GM12878 (cell line): ENCODE results near the gene SP2. TPM values are rescaled to one million over a fixed set of nuclear protein-coding genes. Genes with fewer than 3 reads are reported as not detected.

Source experiments
- E2F4 ChIP-seq: IDR thresholded peaks from 2 replicates; pipeline ENCODE4 v1.6.1; 2012; ENCODE audit warnings: low read depth, low read length, improper control_type of control experiment
- EP300 ChIP-seq, 2 experiments: fragments of 150-350 bp in 1 of 2; IDR thresholded peaks; 2 replicates each; pipeline ENCODE4 v1.6.1; 2011 to 2012; ENCODE audit warnings: low read depth in 2 of 2, low read length in 2 of 2, borderline replicate concordance in 1 of 2, improper control_type of control experiment in 1 of 2, inconsistent platforms in 1 of 2; ENCODE audit not compliant: control insufficient read depth in 1 of 2
- GABPA ChIP-seq: IDR thresholded peaks from 2 replicates; pipeline ENCODE4 v1.6.1; 2014; ENCODE audit warnings: antibody characterized with exemption, low read depth, mild to moderate bottlenecking, inconsistent platforms
- RELA ChIP-seq: fragments of 450-650 bp; IDR thresholded peaks from 2 replicates; pipeline ENCODE4 v1.8.0; 2014; ENCODE audit warnings: borderline replicate concordance; ENCODE audit not compliant: partially characterized antibody
- SKIL ChIP-seq: fragments of 450-650 bp; IDR thresholded peaks from 2 replicates; pipeline ENCODE4 v1.6.1; 2017; ENCODE audit warnings: mild to moderate bottlenecking, low read depth, inconsistent platforms; ENCODE audit not compliant: poor library complexity, severe bottlenecking
- SPI1 ChIP-seq: IDR thresholded peaks from 2 replicates; pipeline ENCODE4 v1.6.1; 2011; ENCODE audit warnings: low read depth, mild to moderate bottlenecking, low read length, moderate library complexity, borderline replicate concordance; ENCODE audit not compliant: insufficient read depth
- SREBF2 ChIP-seq: IDR thresholded peaks from 2 replicates; pipeline ENCODE4 v1.6.1; 2012; ENCODE audit warnings: mild to moderate bottlenecking, low read length
- STAT3 ChIP-seq: IDR thresholded peaks from 2 replicates; pipeline ENCODE4 v1.6.1; 2011; ENCODE audit warnings: low read depth, low read length, improper control_type of control experiment
- SUPT20H ChIP-seq: IDR thresholded peaks from 2 replicates; pipeline ENCODE4 v1.6.1; 2011; ENCODE audit warnings: low read depth, mild to moderate bottlenecking, low read length, moderate library complexity, borderline replicate concordance; ENCODE audit not compliant: control insufficient read depth
- polyA plus RNA-seq, 11 experiments: library from polyadenylated mRNA; depleted of rRNA in 4 of 11; unstranded in 6 of 11; stranded (reverse) in 5 of 11; fragments of >200 nt; fragmentation: Nextera tagmentation in 4 of 11; fragmentation: Illumina TruSeq in 1 of 11; extraction: Ambion mirVana in 4 of 11; extraction: Trizol in 1 of 11; gene quantifications; 1 replicate in 1 of 11; 2 replicates in 10 of 11; pipeline versions ENCODE4 v1.2.1 to v1.2.3, GENCODE V29; 2011 to 2016; ENCODE audit warnings: inconsistent platforms in 2 of 11, missing spikeins in 2 of 11, low read depth in 1 of 11
- total RNA-seq, 4 experiments: library from RNA; depleted of rRNA in 3 of 4; stranded (reverse); fragments of >200 nt in 3 of 4; fragmentation: Illumina TruSeq in 1 of 4; extraction: Trizol in 1 of 4; gene quantifications; 2 replicates each; pipeline versions ENCODE4 v1.2.1 to v1.2.3, GENCODE V29; 2013 to 2021
- TF ChIP-seq, protein P1 (sequence below): fragments of 450-650 bp; IDR thresholded peaks from 2 replicates; pipeline ENCODE4 v1.6.1; 2018; ENCODE audit warnings: mild to moderate bottlenecking, low read depth, moderate library complexity; ENCODE audit not compliant: partially characterized antibody
- TF ChIP-seq, protein P2 (sequence below): IDR thresholded peaks from 2 replicates; pipeline ENCODE4 v1.6.1; 2011; ENCODE audit warnings: low read depth, low read length, improper control_type of control experiment, borderline replicate concordance
- TF ChIP-seq, protein P3 (sequence below): fragments of 450-650 bp; IDR thresholded peaks from 2 replicates; pipeline ENCODE4 v1.6.1; 2017; ENCODE audit warnings: antibody characterized with exemption, mild to moderate bottlenecking, moderate library complexity
- TF ChIP-seq, protein P4 (sequence below): fragments of 450-650 bp; conservative IDR thresholded peaks from 2 replicates; pipeline ENCODE4 v1.6.1; 2017; ENCODE audit warnings: mild to moderate bottlenecking, moderate library complexity

The SP2 gene
- total and polyA plus RNA-seq, 10 of the 15 experiments (the other 5 are each of a cell fraction or from before 2014, with no cell fraction given) = 1.2 to 19.1 (median 4.8) TPM

- TF ChIP-seq EP300 (IDR thresholded peaks at IDR 0.05; ENCODE audit: borderline replicate concordance in 1 of 2, control insufficient read depth in 1 of 2, low read depth in 2 of 2, low read length in 2 of 2) (no peak), SPI1 (no peak), SKIL (peak; percentile 100), GABPA (peak; percentile 96), SUPT20H (no peak), SREBF2 (no peak), E2F4 (0 out of 2 replicates have a peak, but pooled peaks have one; percentile 22), STAT3 (no peak), RELA (no peak)
- TF ChIP-seq, protein P1, sequence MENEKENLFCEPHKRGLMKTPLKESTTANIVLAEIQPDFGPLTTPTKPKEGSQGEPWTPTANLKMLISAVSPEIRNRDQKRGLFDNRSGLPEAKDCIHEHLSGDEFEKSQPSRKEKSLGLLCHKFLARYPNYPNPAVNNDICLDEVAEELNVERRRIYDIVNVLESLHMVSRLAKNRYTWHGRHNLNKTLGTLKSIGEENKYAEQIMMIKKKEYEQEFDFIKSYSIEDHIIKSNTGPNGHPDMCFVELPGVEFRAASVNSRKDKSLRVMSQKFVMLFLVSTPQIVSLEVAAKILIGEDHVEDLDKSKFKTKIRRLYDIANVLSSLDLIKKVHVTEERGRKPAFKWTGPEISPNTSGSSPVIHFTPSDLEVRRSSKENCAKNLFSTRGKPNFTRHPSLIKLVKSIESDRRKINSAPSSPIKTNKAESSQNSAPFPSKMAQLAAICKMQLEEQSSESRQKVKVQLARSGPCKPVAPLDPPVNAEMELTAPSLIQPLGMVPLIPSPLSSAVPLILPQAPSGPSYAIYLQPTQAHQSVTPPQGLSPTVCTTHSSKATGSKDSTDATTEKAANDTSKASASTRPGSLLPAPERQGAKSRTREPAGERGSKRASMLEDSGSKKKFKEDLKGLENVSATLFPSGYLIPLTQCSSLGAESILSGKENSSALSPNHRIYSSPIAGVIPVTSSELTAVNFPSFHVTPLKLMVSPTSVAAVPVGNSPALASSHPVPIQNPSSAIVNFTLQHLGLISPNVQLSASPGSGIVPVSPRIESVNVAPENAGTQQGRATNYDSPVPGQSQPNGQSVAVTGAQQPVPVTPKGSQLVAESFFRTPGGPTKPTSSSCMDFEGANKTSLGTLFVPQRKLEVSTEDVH = peak; percentile 91
- TF ChIP-seq, protein P2, sequence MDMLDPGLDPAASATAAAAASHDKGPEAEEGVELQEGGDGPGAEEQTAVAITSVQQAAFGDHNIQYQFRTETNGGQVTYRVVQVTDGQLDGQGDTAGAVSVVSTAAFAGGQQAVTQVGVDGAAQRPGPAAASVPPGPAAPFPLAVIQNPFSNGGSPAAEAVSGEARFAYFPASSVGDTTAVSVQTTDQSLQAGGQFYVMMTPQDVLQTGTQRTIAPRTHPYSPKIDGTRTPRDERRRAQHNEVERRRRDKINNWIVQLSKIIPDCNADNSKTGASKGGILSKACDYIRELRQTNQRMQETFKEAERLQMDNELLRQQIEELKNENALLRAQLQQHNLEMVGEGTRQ = no peak
- TF ChIP-seq, protein P3, sequence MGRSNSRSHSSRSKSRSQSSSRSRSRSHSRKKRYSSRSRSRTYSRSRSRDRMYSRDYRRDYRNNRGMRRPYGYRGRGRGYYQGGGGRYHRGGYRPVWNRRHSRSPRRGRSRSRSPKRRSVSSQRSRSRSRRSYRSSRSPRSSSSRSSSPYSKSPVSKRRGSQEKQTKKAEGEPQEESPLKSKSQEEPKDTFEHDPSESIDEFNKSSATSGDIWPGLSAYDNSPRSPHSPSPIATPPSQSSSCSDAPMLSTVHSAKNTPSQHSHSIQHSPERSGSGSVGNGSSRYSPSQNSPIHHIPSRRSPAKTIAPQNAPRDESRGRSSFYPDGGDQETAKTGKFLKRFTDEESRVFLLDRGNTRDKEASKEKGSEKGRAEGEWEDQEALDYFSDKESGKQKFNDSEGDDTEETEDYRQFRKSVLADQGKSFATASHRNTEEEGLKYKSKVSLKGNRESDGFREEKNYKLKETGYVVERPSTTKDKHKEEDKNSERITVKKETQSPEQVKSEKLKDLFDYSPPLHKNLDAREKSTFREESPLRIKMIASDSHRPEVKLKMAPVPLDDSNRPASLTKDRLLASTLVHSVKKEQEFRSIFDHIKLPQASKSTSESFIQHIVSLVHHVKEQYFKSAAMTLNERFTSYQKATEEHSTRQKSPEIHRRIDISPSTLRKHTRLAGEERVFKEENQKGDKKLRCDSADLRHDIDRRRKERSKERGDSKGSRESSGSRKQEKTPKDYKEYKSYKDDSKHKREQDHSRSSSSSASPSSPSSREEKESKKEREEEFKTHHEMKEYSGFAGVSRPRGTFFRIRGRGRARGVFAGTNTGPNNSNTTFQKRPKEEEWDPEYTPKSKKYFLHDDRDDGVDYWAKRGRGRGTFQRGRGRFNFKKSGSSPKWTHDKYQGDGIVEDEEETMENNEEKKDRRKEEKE = no peak
- TF ChIP-seq, protein P4, sequence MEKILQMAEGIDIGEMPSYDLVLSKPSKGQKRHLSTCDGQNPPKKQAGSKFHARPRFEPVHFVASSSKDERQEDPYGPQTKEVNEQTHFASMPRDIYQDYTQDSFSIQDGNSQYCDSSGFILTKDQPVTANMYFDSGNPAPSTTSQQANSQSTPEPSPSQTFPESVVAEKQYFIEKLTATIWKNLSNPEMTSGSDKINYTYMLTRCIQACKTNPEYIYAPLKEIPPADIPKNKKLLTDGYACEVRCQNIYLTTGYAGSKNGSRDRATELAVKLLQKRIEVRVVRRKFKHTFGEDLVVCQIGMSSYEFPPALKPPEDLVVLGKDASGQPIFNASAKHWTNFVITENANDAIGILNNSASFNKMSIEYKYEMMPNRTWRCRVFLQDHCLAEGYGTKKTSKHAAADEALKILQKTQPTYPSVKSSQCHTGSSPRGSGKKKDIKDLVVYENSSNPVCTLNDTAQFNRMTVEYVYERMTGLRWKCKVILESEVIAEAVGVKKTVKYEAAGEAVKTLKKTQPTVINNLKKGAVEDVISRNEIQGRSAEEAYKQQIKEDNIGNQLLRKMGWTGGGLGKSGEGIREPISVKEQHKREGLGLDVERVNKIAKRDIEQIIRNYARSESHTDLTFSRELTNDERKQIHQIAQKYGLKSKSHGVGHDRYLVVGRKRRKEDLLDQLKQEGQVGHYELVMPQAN = peak; percentile 83; the same call in 1 of the 2 replicates
These were observed at the start of gene SP2 (continued) for GRCh38 chr17:47895856-47896671.
